Panc1 (cell line): Measurements from ENCODE around the gene MIOX. TPM values are rescaled to one million over a fixed set of nuclear protein-coding genes. Genes with fewer than 3 reads are reported as not detected.

ENCODE experiments used
- ATAC-seq: fragments of 200-7000 bp; cut with Tn5 transposase; 2 replicates; pipeline ENCODE4 v1.9.1; 2020; ENCODE audit warnings: mild to moderate bottlenecking, moderate library complexity
- BruUV-seq: library from RNA; stranded (reverse); fragments of 400-500 nt; replicated peaks from 2 replicates; lab custom pipeline; 2021; lab: Mats Ljungman, UMichigan
- CTCF ChIA-PET: fragments of 300-600 bp; sonication (Branson Sonifier 250); formaldehyde crosslinking; loops from one replicate; lab custom pipeline; 2022; ENCODE audit warnings: antibody characterized with exemption; lab: Charles Lee
- POLR2A ChIA-PET: fragments of 300-600 bp; sonication (Branson Sonifier 250); formaldehyde crosslinking; loops from one replicate; lab custom pipeline; 2022; ENCODE audit warnings: antibody characterized with exemption; lab: Charles Lee
- DNase-seq: peaks from one replicate; pipeline ENCODE4 v3.0.0-alpha.2; 2010; ENCODE audit warnings: low read depth, low spot score
- H3K27ac ChIP-seq: 2 replicates; pipeline ENCODE4 v1.5.1; 2011; ENCODE audit warnings: mild to moderate bottlenecking, low read length, inconsistent platforms
- H3K27me3 ChIP-seq: fragments of 200-500 bp; sonication (Bioruptor generic); 2 replicates; pipeline ENCODE4 v1.6.0; 2014; ENCODE audit warnings: low read length, inconsistent platforms; ENCODE audit not compliant: control insufficient read depth, insufficient read depth
- H3K36me3 ChIP-seq: fragments of 200-500 bp; sonication (Bioruptor generic); 2 replicates; pipeline ENCODE4 v1.5.1; 2014; ENCODE audit warnings: inconsistent platforms, mild to moderate bottlenecking, low read length, moderate library complexity; ENCODE audit not compliant: control insufficient read depth, insufficient read depth
- H3K4me1 ChIP-seq: 2 replicates; pipeline ENCODE4 v1.5.1; 2011; ENCODE audit warnings: inconsistent platforms, mild to moderate bottlenecking, low read length, moderate library complexity; ENCODE audit not compliant: control insufficient read depth, insufficient read depth
- H3K4me3 ChIP-seq, 2 experiments: 2 replicates each; pipeline ENCODE4 v1.5.1; 2011 to 2012; ENCODE audit warnings: low read depth in 2 of 2, low read length in 2 of 2, mild to moderate bottlenecking in 2 of 2, inconsistent platforms in 1 of 2, moderate library complexity in 1 of 2
- H3K9me3 ChIP-seq: fragments of 200-500 bp; sonication (Bioruptor generic); 2 replicates; pipeline ENCODE4 v1.5.1; 2014; ENCODE audit warnings: low read depth, mild to moderate bottlenecking, inconsistent platforms, low read length, moderate library complexity; ENCODE audit not compliant: control insufficient read depth, insufficient read depth
- CTCF ChIP-seq: fragments of 450-650 bp; IDR thresholded peaks from 2 replicates; pipeline ENCODE4 v1.5.1; 2017; ENCODE audit warnings: mild to moderate bottlenecking
- POLR2AphosphoS5 ChIP-seq: IDR thresholded peaks from 2 replicates; pipeline ENCODE4 v1.6.1; 2012; ENCODE audit warnings: mild to moderate bottlenecking, low read depth, low read length, moderate library complexity
- SIN3A ChIP-seq: IDR thresholded peaks from 2 replicates; pipeline ENCODE4 v1.6.1; 2012; ENCODE audit warnings: low read depth, mild to moderate bottlenecking, low read length, moderate library complexity, borderline replicate concordance; ENCODE audit not compliant: insufficient read depth
- TCF7L2 ChIP-seq: IDR thresholded peaks from 2 replicates; pipeline ENCODE4 v1.6.1; 2011; ENCODE audit warnings: mild to moderate bottlenecking, low read depth, low read length, inconsistent platforms
- in situ Hi-C: cut with HindIII; loops from 2 replicates; pipeline ENCODE4 v1.10.0; 2016; ENCODE audit warnings: low sequenced_read_pairs, low pct_unique_long_range_greater_than_20kb
- intact Hi-C: fragments of 100-400 bp; cut with micrococcal nuclease; formaldehyde crosslinking; loops from one replicate; pipeline ENCODE4 v1.10.0; 2022; ENCODE audit not compliant: unreplicated experiment
- total RNA-seq: library from RNA; stranded (reverse); gene quantifications from one replicate; pipeline ENCODE4 v1.2.1, GENCODE V29; 2021; ENCODE audit not compliant: unreplicated experiment
- TF ChIP-seq, protein P1 (sequence below), 2 experiments: IDR thresholded peaks; 2 replicates each; pipeline ENCODE4 v1.6.1; 2011 to 2012; ENCODE audit warnings: low read depth in 2 of 2, control low read depth in 1 of 2, low read length in 1 of 2, mild to moderate bottlenecking in 1 of 2, moderate library complexity in 1 of 2; ENCODE audit not compliant: insufficient read depth in 1 of 2

Gene MIOX
- total RNA-seq, 1 experiment from 2014 or later, result 0.23 TPM

- in situ Hi-C loops, result no loop called here
- H3K27ac ChIP-seq, result no peak overlapping the region
- ATAC-seq (no peak), DNase-seq (no peak)
- no peaks in the 10 kb centered on the region for H3K4me1 ChIP-seq
- intact Hi-C loops, result no loop called here
- no TSS peak for BruUV-seq
- ChIA-PET CTCF (no interaction called here), POLR2A (interaction anchor here (0.6 kb wide), 1 partner anchor 63 kb away, joined by 10 read pairs; no protein-coding TSS in a partner anchor)
- peaks cover 5% of the 10 kb centered on the region; the same call in 1 of the 2 replicates for H3K36me3 ChIP-seq
- no peaks in the 10 kb centered on the region for H3K9me3 ChIP-seq
- no peaks in the 10 kb centered on the region for H3K27me3 ChIP-seq
- no peak overlapping the region for H3K4me3 ChIP-seq
- TF ChIP-seq, protein P1, sequence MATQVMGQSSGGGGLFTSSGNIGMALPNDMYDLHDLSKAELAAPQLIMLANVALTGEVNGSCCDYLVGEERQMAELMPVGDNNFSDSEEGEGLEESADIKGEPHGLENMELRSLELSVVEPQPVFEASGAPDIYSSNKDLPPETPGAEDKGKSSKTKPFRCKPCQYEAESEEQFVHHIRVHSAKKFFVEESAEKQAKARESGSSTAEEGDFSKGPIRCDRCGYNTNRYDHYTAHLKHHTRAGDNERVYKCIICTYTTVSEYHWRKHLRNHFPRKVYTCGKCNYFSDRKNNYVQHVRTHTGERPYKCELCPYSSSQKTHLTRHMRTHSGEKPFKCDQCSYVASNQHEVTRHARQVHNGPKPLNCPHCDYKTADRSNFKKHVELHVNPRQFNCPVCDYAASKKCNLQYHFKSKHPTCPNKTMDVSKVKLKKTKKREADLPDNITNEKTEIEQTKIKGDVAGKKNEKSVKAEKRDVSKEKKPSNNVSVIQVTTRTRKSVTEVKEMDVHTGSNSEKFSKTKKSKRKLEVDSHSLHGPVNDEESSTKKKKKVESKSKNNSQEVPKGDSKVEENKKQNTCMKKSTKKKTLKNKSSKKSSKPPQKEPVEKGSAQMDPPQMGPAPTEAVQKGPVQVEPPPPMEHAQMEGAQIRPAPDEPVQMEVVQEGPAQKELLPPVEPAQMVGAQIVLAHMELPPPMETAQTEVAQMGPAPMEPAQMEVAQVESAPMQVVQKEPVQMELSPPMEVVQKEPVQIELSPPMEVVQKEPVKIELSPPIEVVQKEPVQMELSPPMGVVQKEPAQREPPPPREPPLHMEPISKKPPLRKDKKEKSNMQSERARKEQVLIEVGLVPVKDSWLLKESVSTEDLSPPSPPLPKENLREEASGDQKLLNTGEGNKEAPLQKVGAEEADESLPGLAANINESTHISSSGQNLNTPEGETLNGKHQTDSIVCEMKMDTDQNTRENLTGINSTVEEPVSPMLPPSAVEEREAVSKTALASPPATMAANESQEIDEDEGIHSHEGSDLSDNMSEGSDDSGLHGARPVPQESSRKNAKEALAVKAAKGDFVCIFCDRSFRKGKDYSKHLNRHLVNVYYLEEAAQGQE (IDR thresholded peaks at IDR 0.05; ENCODE audit: insufficient read depth in 1 of 2, low read depth in 2 of 2, low read length in 1 of 2), result no peak
- TF ChIP-seq POLR2AphosphoS5, result no peak
Observed at GRCh38 chr22:50459016-50459415, 27.6 kb upstream of the MIOX start.

DNA sequence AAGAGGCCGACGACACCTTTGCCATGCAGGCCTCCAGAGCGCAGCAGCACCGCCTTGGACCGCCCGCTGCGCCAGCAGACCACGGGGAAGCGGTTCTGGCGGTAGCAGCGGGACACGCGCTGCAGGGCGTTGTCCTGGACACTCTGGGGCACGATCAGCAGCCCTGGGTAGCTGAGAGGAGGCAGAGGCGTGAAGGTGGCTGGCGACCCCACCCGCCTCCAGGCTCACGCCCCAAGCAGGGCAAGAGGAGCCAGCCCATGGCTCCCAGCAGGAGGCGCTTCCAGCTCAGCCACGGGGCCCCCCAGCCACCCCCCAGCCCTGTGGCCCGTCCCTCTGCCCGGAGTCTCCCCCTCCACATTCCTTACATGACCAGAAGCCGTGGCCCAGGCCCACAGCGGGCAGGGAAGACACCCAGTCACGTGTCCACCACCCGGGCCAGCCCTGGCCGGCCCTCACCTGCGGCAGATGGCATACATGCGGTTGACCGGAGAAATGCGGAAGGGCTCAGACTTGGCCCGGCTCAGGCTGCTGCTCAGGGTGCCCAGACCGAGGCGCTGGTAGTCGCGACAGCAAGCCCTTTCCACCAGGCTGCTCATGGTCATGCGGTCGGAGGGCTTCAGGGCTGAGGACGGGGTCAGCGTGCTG lies 27.0 kb upstream of the MIOX start:
- no peak for ATAC-seq
- intact Hi-C loops (no loop called here), in situ Hi-C loops (no loop called here)
- Histone ChIP-seq H3K36me3 (peaks cover 5% of the 10 kb centered on the region; the same call in 1 of the 2 replicates), H3K27ac (no peak overlapping the region), H3K4me1 (no peaks in the 10 kb centered on the region), H3K4me3 (no peak overlapping the region), H3K27me3 (no peaks in the 10 kb centered on the region), H3K9me3 (no peaks in the 10 kb centered on the region)
- CTCF ChIA-PET, result no interaction called here
- no TSS peak for BruUV-seq
- DNase-seq, result no peak
- POLR2A ChIA-PET, result no interaction called here
- TF ChIP-seq POLR2AphosphoS5 (no peak), SIN3A (no peak), CTCF (no peak; the same call in 1 of the 2 replicates), TCF7L2 (no peak)
- TF ChIP-seq, protein P1 (IDR thresholded peaks at IDR 0.05; ENCODE audit: insufficient read depth in 1 of 2, low read depth in 2 of 2, low read length in 1 of 2), result no peak
